Posterior cingulate gyrus (tissue), 11 donors: ENCODE data around the gene NQO1.

Experiments used
- DNase-seq, 10 donors: peaks; one replicate each; pipeline versions ENCODE4 v3.0.0 to v3.0.0-alpha.2; 2020 to 2021; ENCODE audit warnings: mixed read lengths in 3 of 10
- intact Hi-C: fragments of 100-400 bp; cut with DNase I; formaldehyde crosslinking; loops from one replicate; pipeline ENCODE4 v1.15.1; 2023

NQO1 gene

DNA sequence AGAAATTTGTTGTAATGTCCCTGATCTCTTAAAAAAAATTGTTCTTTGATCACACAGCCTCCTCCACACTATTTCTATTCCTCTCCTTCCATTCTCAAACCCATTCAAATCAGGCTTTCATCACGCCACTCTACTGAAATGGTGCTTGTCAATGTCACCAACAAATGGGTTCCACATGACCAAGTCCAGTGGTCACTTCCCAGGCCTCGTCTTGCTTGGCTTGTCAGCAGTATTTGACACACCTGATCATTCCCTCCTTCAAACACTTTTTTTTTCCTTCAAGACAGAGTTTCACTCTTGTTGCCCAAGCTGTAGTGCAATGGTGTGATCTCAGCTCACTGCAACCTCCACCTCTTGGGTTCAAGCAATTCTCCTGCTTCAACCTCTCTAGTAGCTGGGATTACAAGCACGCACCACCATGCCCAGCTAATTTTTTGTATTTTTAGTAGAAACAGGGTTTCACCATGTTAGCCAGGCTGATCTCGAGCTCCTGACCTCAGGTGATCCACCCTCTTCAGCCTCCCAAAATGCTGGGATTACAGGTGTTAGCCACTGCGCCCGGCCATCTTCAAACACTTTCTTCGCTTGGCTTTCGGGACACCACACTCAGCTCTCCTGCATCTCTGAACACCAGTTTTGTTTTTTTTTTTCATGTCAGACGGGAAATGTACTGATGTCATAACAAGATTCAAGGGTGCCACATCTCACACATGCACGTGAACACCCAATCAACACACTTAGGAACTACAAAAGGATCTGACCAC is 18.3 kb downstream of the NQO1 start:
- intact Hi-C loops = loop anchor here (2.0 kb wide), 2 partner anchors 47 to 311 kb away; partner anchors contain the start of gene NOB1
- no peak for DNase-seq

DNA sequence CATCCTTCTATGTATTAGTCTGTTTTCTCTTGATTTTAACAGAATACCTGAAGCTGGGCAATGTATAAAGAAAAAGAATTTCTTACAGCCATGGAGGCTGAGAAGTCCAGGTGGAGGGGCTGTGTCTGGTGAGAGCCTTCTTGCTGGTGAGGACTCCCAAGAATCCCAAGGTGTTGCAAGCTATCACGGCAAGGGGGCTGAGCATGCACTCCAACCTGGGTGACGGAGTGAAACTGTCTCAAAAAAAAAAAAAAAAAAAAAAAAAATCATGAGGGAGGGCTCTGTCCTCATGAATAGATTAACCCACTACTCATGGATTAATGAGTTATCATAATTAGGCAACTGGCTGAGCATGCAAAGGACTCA is 19.4 kb downstream of the NQO1 start:
- DNase-seq = no peak
- intact Hi-C loops = no loop called here

DNA sequence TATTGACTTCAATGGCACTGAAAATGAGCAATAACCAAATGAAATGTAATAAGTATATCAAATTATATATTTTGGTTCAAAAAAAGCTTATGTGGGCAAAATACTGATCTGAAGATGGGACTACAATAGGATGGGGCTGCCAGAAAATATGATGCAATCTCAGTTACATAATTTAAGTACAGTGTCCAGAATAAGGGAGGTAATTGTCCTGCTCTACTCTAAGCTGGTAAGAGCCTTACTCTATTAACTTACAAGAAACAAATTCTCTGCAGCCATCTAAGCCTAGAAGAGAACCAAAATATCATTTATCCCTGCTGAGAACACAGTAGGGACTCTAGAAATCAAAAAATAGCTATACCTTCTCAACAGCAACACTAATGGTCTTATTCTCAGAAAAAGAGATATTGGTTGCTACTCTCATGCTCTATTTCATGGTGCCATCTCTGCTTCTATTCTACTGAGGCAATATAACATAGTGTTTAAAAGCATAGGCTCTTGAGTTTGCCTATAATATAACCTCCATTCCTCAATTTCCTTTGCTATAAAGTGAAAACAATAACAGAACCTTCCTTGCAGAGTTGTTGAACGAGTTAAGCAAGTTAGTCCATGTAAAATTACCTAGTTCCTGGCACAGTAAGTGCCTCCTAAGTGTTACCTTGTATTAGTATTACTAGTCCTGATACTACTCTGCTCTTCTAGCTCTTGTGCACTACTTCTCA is 19.9 kb downstream of the NQO1 start:
- intact Hi-C loops = no loop called here
- no peak for DNase-seq

DNA sequence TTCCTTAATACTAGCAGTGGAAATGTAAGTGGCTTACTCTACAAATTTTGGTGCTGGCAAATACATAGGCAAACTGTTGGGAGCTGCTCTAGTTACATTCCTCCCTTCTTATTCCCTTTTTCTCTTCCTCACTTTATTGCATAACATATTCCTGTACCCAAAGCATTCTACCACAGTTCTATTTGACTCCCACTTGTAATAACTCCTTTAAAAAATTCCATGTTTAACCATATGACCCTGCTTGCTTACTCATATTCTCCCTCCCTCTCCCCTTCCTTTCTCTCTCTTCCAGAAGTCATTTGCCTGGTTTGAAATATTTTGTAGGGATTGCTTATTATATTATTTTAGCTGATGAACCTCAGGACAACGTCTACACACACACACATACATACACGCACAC is 22.7 kb downstream of the NQO1 start:
- intact Hi-C loops = no loop called here
- no peak for DNase-seq

DNA sequence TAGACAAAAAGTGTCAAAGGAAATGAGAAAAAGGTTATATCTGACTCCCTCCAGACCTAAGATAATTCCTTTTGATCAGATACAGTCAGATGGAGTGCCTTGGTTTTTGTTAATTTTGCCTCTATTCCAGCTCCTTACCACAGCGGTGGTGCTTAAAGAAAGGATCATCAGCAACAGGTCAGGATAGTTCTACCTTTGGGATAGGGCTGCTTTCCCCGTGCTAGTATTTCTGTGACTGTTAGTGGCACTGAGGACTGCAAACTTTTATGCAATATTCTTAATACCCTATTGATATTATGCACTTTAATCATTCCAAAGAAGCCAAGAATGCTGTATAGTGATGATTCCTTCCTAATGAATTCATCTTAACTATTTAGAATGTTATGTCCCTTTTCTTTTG is 24.5 kb downstream of the NQO1 start:
- intact Hi-C loops = no loop called here
- no peak for DNase-seq

DNA sequence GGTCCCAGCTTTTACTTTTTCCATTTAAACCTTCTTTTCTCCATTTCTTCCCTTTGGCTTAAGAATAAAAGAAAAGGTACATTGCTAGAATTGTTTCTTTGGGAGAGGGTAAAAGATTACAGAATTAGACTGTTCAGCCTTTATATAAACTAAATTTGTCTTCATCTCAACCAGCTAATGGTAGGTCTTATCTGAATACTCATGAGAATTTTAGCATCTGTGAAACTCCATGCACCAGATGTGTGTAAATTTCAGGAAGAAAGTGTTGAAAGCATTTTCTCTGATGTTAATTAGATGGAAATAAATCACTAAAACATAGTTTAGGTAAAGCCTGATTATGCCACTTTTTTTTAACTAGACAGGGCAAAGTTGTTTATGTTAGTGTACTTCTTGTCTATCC is 24.9 kb downstream of the NQO1 start:
- intact Hi-C loops = no loop called here

DNA sequence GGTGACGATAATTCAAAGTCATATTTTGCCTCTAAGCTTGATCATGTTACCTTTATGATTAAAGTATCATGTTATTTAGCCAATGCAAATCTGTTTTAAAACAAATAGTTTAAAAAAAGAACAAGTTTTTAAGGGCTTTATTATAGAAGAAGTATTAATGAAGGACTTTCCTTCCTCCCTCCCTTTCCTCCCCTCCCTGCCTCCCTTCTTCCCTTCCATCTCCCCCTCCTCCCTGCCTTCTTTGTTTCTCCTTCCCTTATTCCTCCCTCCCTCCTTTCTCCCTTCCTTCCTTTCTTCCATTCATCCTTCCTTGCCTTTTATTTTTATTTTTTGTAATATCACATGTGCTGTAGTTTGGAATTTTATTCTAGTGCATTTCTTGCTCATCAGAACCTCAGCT is 26.4 kb downstream of the NQO1 start:
- intact Hi-C loops = no loop called here
- DNase-seq = no peak

More for the DNA sequence above, 24.9 kb downstream of the NQO1 start:
- DNase-seq = no peak

DNA sequence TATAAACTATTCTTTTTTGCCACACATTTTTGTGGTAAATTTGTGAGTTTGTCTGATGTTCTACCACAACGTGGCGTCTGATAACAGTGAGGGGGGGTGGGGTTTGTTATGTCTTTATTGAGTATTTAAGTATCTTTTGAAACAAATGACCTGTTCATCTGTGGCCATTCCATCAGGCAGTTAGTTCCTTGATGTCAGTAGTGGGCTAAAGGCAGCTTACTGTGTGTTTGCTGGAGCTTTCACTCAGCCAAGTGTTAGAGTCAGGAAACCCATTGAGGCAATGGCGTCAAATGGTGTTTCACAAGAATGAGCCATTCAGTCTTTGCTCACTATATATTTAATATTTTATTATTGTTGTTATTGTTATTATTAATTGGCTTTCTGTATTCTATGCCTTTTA is 28.0 kb downstream of the NQO1 start:
- intact Hi-C loops = no loop called here
- DNase-seq = no peak

DNA sequence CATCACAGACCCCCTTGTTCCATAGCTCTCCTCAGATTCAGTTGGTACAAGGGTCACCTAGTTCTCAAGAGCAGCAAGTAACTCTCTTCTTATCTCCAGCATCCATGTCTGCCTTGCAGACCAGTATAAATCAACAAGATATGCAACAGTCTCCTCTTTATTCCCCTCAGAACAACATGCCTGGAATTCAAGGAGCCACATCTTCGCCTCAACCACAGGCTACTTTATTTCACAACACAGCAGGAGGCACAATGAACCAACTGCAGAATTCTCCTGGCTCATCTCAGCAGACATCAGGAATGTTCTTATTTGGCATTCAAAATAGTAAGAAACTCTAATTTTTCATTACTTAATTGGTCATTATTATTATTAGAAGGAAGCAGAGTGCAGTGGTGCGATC is 32.4 kb downstream of the NQO1 start:
- DNase-seq = no peak
- intact Hi-C loops = no loop called here

DNA sequence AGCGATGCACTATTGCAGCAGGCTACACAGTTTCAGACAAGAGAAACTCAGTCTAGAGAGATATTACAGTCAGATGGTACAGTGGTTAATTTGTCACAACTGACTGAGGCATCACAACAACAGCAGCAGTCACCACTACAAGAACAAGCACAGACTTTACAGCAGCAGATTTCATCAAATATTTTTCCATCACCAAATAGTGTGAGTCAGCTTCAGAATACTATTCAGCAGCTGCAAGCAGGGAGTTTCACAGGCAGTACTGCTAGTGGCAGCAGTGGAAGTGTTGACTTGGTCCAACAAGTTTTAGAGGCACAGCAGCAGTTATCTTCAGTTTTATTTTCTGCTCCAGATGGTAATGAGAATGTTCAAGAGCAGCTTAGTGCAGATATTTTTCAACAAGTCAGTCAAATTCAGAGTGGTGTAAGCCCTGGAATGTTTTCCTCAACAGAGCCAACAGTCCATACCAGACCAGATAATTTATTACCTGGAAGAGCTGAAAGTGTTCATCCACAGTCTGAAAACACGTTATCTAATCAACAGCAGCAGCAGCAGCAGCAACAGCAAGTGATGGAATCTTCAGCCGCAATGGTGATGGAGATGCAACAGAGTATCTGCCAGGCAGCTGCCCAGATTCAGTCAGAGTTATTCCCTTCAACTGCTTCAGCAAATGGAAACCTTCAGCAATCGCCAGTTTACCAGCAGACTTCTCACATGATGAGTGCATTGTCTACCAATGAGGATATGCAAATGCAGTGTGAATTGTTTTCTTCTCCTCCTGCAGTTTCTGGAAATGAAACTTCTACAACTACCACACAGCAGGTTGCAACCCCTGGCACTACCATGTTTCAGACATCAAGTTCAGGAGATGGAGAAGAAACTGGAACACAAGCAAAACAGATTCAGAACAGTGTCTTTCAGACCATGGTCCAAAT is 34.1 kb downstream of the NQO1 start:
- intact Hi-C loops = no loop called here
- no peak for DNase-seq

DNA sequence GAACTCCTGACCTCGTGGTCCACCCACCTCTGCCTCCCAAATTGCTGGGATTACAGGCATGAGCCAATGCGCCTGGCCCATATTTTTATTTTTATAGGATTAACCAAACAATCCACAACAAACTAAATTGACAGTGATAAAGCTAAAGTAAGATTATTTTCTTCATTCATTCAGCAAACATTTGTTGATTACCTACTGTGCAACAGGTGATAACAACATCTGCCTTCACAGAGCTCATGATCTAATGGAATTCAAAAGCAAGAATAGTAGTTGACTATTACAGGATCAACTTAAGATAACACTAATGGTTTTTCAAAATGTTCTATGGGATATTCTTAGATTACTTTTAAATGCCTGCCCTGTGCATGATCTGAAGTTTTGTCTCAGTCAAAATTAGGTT is 37.8 kb downstream of the NQO1 start:
- DNase-seq = no peak
- intact Hi-C loops = no loop called here

DNA sequence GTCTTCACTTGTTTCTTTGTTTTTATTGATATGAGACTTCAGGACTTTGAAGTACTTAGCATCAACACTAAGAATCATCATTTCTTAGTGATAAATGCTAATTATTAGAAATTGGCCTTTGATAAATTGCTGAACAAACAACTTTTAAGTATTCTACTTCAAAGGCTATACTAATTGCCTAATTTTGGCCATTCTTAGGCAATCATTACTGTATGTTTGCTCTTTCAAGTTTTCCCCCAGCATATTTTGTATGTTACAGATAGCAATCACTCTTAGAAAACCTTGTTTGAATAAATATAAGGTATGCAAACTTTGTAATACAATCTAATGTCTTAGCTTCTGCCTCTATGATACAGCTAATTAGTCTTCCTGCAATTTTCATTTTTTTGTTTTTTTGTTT is 46.0 kb downstream of the NQO1 start:
- no peak for DNase-seq
- intact Hi-C loops = no loop called here

DNA sequence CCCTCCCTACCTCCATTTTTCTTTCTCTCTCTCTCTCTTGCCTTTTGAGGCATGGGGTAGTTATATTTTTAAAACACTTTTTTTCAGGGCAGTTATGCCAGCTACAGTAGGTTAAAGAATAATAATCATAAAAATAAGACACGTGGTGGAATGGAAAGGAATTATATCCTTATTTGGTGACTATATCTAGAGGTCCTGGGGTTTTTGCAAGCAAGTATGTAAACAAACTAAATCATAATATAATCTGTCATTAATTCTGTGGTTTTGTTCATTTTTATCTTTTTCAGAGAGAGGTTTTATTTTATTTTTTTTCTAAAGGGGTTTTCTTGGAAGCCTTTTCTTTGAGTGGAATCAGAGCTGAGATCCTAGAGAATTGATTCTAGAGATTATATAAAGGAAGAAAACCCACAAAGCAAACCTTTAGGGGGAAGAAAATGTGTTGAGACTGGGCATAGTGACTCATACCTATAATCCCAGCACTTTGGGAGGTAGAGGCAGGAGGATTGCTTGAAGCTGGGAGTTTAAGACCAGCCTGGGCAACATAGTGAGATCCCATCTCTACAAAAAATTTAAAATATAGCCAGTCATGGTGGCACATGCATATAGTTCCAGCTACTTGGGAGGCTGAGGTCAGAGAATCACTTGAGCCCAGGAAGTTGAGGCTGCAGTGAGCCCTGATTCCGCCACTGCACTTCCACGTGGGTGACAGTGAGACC is 53.2 kb downstream of the NQO1 start:
- intact Hi-C loops = no loop called here
- DNase-seq = no peak

DNA sequence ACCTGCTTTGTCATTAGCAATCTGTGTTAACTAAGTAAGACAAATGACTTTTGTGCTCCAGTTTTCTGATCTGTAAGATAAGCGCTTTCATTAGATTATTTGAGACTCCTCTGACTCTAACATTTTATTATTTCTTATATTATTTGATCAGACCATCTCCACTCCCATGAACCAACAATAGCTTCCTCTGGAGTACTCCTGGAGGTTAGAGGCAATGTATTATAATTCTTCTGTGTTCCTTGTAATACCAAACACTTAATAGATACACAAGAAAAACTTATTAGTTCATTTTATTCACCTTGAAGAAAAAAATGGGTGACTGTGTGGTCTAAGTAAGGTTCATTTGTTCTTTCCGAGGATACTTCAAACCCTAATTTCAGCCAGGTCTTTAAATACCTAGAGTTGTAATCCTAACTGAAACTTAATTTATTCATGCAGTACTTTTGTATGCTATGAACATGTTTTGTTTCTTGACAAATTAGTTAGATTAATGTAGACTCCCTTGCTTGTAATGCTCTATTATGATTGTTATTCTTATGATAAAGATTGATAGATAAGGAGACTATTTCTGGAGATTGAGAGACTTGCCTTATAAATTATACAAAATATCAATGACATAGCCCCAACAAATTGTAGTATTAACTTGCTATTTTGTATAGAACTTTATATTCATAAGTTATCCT is 53.9 kb downstream of the NQO1 start:
- intact Hi-C loops = no loop called here
- DNase-seq = no peak

DNA sequence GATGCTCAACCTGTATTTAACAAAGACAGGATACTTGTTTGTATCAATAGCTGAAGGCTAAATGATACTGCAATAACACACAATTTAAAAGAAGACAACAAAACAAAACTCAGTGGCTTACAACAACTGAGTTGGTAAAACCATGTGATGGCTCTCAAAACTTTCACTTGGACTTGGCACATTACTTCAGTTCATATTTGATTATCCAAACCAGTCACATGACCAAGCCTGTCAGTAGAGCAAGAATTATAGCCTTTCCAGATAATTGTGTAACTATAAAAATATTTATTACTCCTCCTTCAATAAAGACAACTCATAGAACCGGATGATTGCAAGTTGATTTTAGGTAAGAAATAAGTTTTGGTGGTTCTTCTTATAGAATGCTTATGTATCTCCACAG is 56.8 kb downstream of the NQO1 start:
- intact Hi-C loops = no loop called here
- no peak for DNase-seq

DNA sequence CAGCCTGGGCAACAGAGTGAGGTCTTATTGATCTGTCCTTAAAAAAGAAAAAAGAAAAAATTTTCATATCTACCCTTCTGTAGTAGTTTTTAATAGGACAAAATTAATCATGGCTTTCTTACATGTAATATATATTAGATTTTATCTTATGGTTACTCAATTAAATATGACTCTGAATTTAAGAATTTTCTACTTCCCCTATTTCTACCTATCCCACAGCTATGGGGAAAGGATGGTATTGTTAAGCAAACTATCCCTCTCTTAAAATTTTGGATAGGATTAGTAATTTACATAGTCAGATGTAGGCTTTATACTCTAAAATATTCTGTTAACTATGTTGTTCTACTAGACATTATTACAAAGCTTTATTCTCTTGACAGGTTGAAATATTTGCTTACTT is 62.5 kb downstream of the NQO1 start:
- intact Hi-C loops = no loop called here
- no peak for DNase-seq

DNA sequence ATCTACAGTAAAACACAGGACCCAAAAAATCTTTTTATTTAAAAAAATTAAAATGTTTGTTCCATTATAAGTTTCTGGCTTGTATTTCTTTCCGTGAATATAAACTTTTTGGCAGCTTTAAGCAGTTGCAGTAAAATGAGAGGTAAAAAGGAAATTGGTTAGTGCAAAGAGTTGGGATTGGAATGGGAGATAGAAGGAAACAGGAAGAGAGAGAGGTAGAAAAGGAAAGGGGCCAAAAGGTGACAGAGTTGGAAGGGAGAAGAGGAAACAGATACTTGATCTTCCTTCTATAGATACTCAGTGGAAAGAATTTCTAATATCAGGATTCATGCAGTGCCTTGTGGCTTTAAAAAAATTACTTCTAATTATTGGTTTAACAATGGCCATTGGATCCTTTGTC is 63.5 kb downstream of the NQO1 start:
- intact Hi-C loops = no loop called here
- no peak for DNase-seq

DNA sequence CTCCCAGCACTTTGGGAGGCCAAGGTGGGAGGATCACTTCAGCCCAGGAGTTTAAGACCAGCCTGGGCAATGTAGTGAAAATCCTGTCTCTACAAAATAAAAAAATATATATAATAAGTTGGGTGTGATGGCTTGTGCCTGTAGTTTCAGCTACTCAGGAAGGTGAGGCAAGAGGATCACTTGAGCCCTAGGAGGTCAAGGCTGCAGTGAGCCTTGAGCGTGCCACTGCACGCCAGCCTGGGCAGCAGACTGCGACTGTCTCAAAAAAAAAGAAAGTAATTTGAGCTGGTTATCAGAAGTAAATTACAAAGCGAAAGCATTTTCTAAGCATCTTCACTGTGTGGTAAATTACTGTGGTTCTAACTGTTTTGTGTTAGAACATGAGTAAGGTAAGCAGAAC is 66.2 kb downstream of the NQO1 start:
- intact Hi-C loops = no loop called here
- no peak for DNase-seq
